SK-N-SH (cell line): ENCODE results near the gene MAML3. TPM values are rescaled to one million over a fixed set of nuclear protein-coding genes. Genes with fewer than 3 reads are reported as not detected.

Experiments used
- CTCF ChIA-PET: fragments of 300-600, 350-600 bp; formaldehyde crosslinking; extraction: SDS; loops from one replicate; lab custom pipeline; 2021; lab: Yijun Ruan, JAX
- POLR2A ChIA-PET: fragments of 350-600 bp; sonication (Branson Sonifier 250); formaldehyde crosslinking; extraction: SDS; loops from one replicate; lab custom pipeline; 2020; ENCODE audit warnings: antibody characterized with exemption, inconsistent platforms; lab: Yijun Ruan, JAX
- DNase-seq: peaks from one replicate; pipeline ENCODE4 v3.0.0; 2012
- H2AFZ ChIP-seq: fragments of 200-600 bp; sonication (generic); 2 replicates; pipeline ENCODE4 v1.8.1; 2016; ENCODE audit warnings: antibody characterized with exemption, mild to moderate bottlenecking, low read depth
- H3F3A ChIP-seq: fragments of 200-600 bp; sonication (generic); replicated peaks from 2 replicates; pipeline ENCODE3; 2016; ENCODE audit warnings: antibody characterized with exemption, mild to moderate bottlenecking; ENCODE audit not compliant: insufficient read depth
- H3K27ac ChIP-seq, 2 experiments: fragments of 200-500 bp in 1 of 2; fragments of 200-600 bp in 1 of 2; sonication (Bioruptor generic) in 1 of 2; sonication (generic), shearing (Covaris generic) in 1 of 2; 2 replicates each; pipeline versions ENCODE4 v1.5.1 to v1.6.1; 2014 to 2016; ENCODE audit warnings: low read depth in 2 of 2, inconsistent platforms in 1 of 2, low read length in 1 of 2, mild to moderate bottlenecking in 1 of 2, mixed read lengths in 1 of 2
- H3K27me3 ChIP-seq: fragments of 200-600 bp; sonication (generic), shearing (Covaris generic); 2 replicates; pipeline ENCODE4 v1.6.1; 2016; ENCODE audit warnings: mixed run types; ENCODE audit not compliant: insufficient read depth
- H3K36me3 ChIP-seq, 2 experiments: fragments of 200-500 bp in 1 of 2; fragments of 200-600 bp in 1 of 2; sonication (Bioruptor generic) in 1 of 2; sonication (generic) in 1 of 2; replicated peaks in 1 of 2; 2 replicates each; pipeline versions ENCODE3 to v1.5.1; 2014 to 2016; ENCODE audit warnings: low read length in 1 of 2, mild to moderate bottlenecking in 1 of 2; ENCODE audit not compliant: insufficient read depth in 2 of 2, control insufficient read depth in 1 of 2
- H3K4me1 ChIP-seq, 2 experiments: fragments of 200-500 bp in 1 of 2; fragments of 200-600 bp in 1 of 2; sonication (Bioruptor generic) in 1 of 2; sonication (generic), shearing (Covaris generic) in 1 of 2; 2 replicates each; pipeline versions ENCODE4 v1.5.1 to v1.6.1; 2014 to 2016; ENCODE audit warnings: low read depth in 1 of 2, low read length in 1 of 2, mixed run types in 1 of 2; ENCODE audit not compliant: insufficient read depth in 2 of 2, control insufficient read depth in 1 of 2
- H3K4me2 ChIP-seq: fragments of 200-600 bp; sonication (generic), shearing (Covaris generic); 2 replicates; pipeline ENCODE4 v1.6.1; 2017; ENCODE audit warnings: mixed run types
- H3K4me3 ChIP-seq, 2 experiments: fragments of 200-500 bp in 1 of 2; fragments of 200-600 bp in 1 of 2; sonication (Bioruptor generic) in 1 of 2; sonication (generic), shearing (Covaris generic) in 1 of 2; 2 replicates each; pipeline versions ENCODE4 v1.5.1 to v1.8.1; 2014 to 2016; ENCODE audit warnings: low read depth in 2 of 2, inconsistent platforms in 1 of 2, low read length in 1 of 2, mild to moderate bottlenecking in 1 of 2, mixed read lengths in 1 of 2, moderate library complexity in 1 of 2
- H3K79me2 ChIP-seq: fragments of 200-600 bp; sonication (generic); 2 replicates; pipeline ENCODE4 v1.8.1; 2017; ENCODE audit warnings: mild to moderate bottlenecking; ENCODE audit not compliant: insufficient read depth
- H3K9ac ChIP-seq: fragments of 200-600 bp; sonication (generic); 2 replicates; pipeline ENCODE4 v1.6.1; 2017; ENCODE audit warnings: mixed run types
- H3K9me2 ChIP-seq: fragments of 200-600 bp; sonication (generic); 2 replicates; pipeline ENCODE4 v1.6.1; 2017; ENCODE audit warnings: mixed run types
- H3K9me3 ChIP-seq: fragments of 200-600 bp; sonication (generic); 2 replicates; pipeline ENCODE4 v1.6.1; 2017; ENCODE audit warnings: mixed run types, mild to moderate bottlenecking, moderate library complexity
- H4K20me1 ChIP-seq: fragments of 200-600 bp; sonication (generic); 2 replicates; pipeline ENCODE4 v1.6.1; 2017; ENCODE audit warnings: mild to moderate bottlenecking, mixed run types; ENCODE audit not compliant: insufficient read depth
- CHD2 ChIP-seq: fragments of 150-350 bp; IDR thresholded peaks from 2 replicates; pipeline ENCODE4 v1.6.1; 2018; ENCODE audit warnings: low read length; ENCODE audit not compliant: partially characterized antibody
- EZH2phosphoT487 ChIP-seq: fragments of 200-600 bp; sonication (generic); IDR thresholded peaks from 2 replicates; pipeline ENCODE4 v1.6.1; 2017; ENCODE audit warnings: low read depth, mixed run types, mild to moderate bottlenecking, antibody characterized with exemption, moderate library complexity, borderline replicate concordance
- FOSL2 ChIP-seq: IDR thresholded peaks from 2 replicates; pipeline ENCODE4 v1.4.0; 2012; ENCODE audit warnings: low read depth, mild to moderate bottlenecking, moderate library complexity, borderline replicate concordance
- FOXM1 ChIP-seq: IDR thresholded peaks from 2 replicates; pipeline ENCODE4 v1.4.0; 2012; ENCODE audit warnings: low read depth, mild to moderate bottlenecking
- GATA2 ChIP-seq: sonication (generic); formaldehyde crosslinking; IDR thresholded peaks from 2 replicates; pipeline ENCODE4 v1.5.0; 2020; ENCODE audit warnings: mild to moderate bottlenecking, missing genetic modification reagents
- IRF3 ChIP-seq: fragments of 150-350 bp; IDR thresholded peaks from 2 replicates; pipeline ENCODE4 v1.6.1; 2016; ENCODE audit warnings: mild to moderate bottlenecking, low read depth, low read length
- MAX ChIP-seq: IDR thresholded peaks from 2 replicates; pipeline ENCODE4 v1.4.0; 2012; ENCODE audit warnings: low read depth
- MEF2A ChIP-seq: IDR thresholded peaks from 2 replicates; pipeline ENCODE4 v1.4.0; 2012; ENCODE audit warnings: low read depth, borderline replicate concordance
- MXI1 ChIP-seq: IDR thresholded peaks from 2 replicates; pipeline ENCODE4 v1.6.1; 2012; ENCODE audit warnings: mild to moderate bottlenecking, low read depth, low read length, improper control_type of control experiment
- NFIC ChIP-seq: IDR thresholded peaks from 2 replicates; pipeline ENCODE4 v1.4.0; 2012; ENCODE audit warnings: borderline replicate concordance
- NRF1 ChIP-seq: IDR thresholded peaks from 2 replicates; pipeline ENCODE4 v1.6.1; 2012; ENCODE audit warnings: low read depth, mild to moderate bottlenecking, low read length
- PBX3 ChIP-seq: IDR thresholded peaks from 2 replicates; pipeline ENCODE4; 2012
- RCOR1 ChIP-seq: fragments of 150-350 bp; IDR thresholded peaks from 2 replicates; pipeline ENCODE4 v1.6.1; 2017; ENCODE audit warnings: antibody characterized with exemption, low read length
- REST ChIP-seq: IDR thresholded peaks from 2 replicates; pipeline ENCODE4 v1.6.1; 2012; ENCODE audit warnings: mild to moderate bottlenecking, low read depth, low read length, moderate library complexity
- RXRA ChIP-seq: IDR thresholded peaks from 2 replicates; pipeline ENCODE4 v1.4.0; 2012; ENCODE audit warnings: low read depth, mild to moderate bottlenecking, borderline replicate concordance
- TAF1 ChIP-seq: IDR thresholded peaks from 2 replicates; pipeline ENCODE4 v1.6.1; 2012; ENCODE audit warnings: low read depth, mild to moderate bottlenecking, low read length, moderate library complexity, borderline replicate concordance
- USF1 ChIP-seq: IDR thresholded peaks from 2 replicates; pipeline ENCODE4 v1.4.0; 2012; ENCODE audit warnings: low read depth, borderline replicate concordance
- USF2 ChIP-seq: fragments of 150-350 bp; IDR thresholded peaks from 2 replicates; pipeline ENCODE4 v1.6.1; 2017; ENCODE audit warnings: antibody characterized with exemption, low read length, low read depth, borderline replicate concordance
- YY1 ChIP-seq: IDR thresholded peaks from 2 replicates; pipeline ENCODE4 v1.4.0; 2012; ENCODE audit warnings: low read depth, mild to moderate bottlenecking
- ZBTB33 ChIP-seq: IDR thresholded peaks from 2 replicates; pipeline ENCODE4 v1.4.0; 2012; ENCODE audit warnings: low read depth, borderline replicate concordance
- WGBS: methylation state at CpG from one replicate; pipeline ENCODE4 v1.1.6; 2017; ENCODE audit warnings: low lambda C conversion rate; 5-methylcytosine and 5-hydroxymethylcytosine counted together
- polyA plus RNA-seq, 3 experiments: library from polyadenylated mRNA; depleted of rRNA; stranded (reverse); fragments of >200 nt; gene quantifications; 2 replicates each; pipeline ENCODE4 v1.2.3, GENCODE V29; 2012

The MAML3 gene
- polyA plus RNA-seq, 1 of the 3 experiments (the other 2 are of a cell fraction) = 5.3 TPM

GRCh38 chr4:140150886-140151698, 2.9 kb downstream of the MAML3 start:
- Histone ChIP-seq H2AFZ (peak overlapping the region; percentile 93; the same call in 1 of the 2 replicates), H3F3A (peaks cover 32% of the 10 kb centered on the region)
- TF ChIP-seq MEF2A = peak; percentile 29; the same call in 1 of the 2 replicates
- TF ChIP-seq CHD2 = no peak
- TF ChIP-seq REST = peak; percentile 3; the same call in 1 of the 2 replicates
- no peak for TF ChIP-seq ZBTB33
- no peak for TF ChIP-seq USF2
- peak; percentile 7; the same call in 1 of the 2 replicates for TF ChIP-seq NFIC
- no peak; the same call in 1 of the 2 replicates for TF ChIP-seq YY1
- TF ChIP-seq RCOR1 = no peak
- TF ChIP-seq PBX3 = peak; percentile 23
- TF ChIP-seq RXRA = 0 out of 2 replicates have a peak, but pooled peaks have one; percentile 20
- TF ChIP-seq MXI1 = peak; percentile 33
- TF ChIP-seq IRF3 = no peak
- TF ChIP-seq GATA2 (CRISPR knock-in tag) = 0 out of 2 replicates have a peak, but pooled peaks have one; percentile 19
- no peak for TF ChIP-seq NRF1
- TF ChIP-seq EZH2phosphoT487 = no peak
- peak; percentile 85 for TF ChIP-seq MAX
- TF ChIP-seq USF1 = peak; percentile 27; the same call in 1 of the 2 replicates
- TF ChIP-seq FOSL2 = peak; percentile 3; the same call in 1 of the 2 replicates
- TF ChIP-seq TAF1 = peak; percentile 34; the same call in 1 of the 2 replicates
- TF ChIP-seq FOXM1 = peak; percentile 25; the same call in 1 of the 2 replicates

More at GRCh38 chr4:140150886-140151698, 2.9 kb downstream of the MAML3 start:
- DNase-seq = peak; percentile 84
- 1% methylated on average over 47 of the region's 84 CpGs for WGBS
- peaks cover 34% of the 10 kb centered on the region for H3K79me2 ChIP-seq
- no peaks in the 10 kb centered on the region for H3K36me3 ChIP-seq
- H3K27me3 ChIP-seq = no peaks in the 10 kb centered on the region
- H3K4me3 ChIP-seq = peak overlapping the region; percentile 94 to 97
- peaks cover 0 to 17% of the 10 kb centered on the region in 2 experiments; a peak in 2 of 4 replicates for H3K4me1 ChIP-seq
- no peaks in the 10 kb centered on the region for H4K20me1 ChIP-seq
- peak overlapping the region; percentile 92 for H3K4me2 ChIP-seq
- H3K9me2 ChIP-seq = no peaks in the 10 kb centered on the region
- no peaks in the 10 kb centered on the region for H3K9me3 ChIP-seq
- ChIA-PET CTCF (interaction anchor here (1.1 to 7.8 kb wide), 11 partner anchors 33 to 417 kb away, joined by 3 to 91 read pairs (median 3); no protein-coding TSS in a partner anchor), POLR2A (interaction anchor here (0.6 to 5.4 kb wide), 31 partner anchors 11 to 495 kb away, joined by 3 to 80 read pairs (median 5); no protein-coding TSS in a partner anchor)
- H3K9ac ChIP-seq = peak overlapping the region; percentile 93
- H3K27ac ChIP-seq = peak overlapping the region; percentile 98 to 99
